Adrenal gland (tissue), 12 donors: ENCODE data around the gene C19orf53. TPM values are rescaled to one million over a fixed set of nuclear protein-coding genes. Genes with fewer than 3 reads are reported as not detected.

Experiments used
- DNase-seq, 7 donors: peaks; one replicate each; pipeline ENCODE4 v3.0.0-alpha.2; 2019 to 2020
- H3K27ac ChIP-seq, 5 donors: fragments of 200-600 bp; sonication (generic) in 4 of 5; 1 replicate in 3 of 5; 2 replicates in 2 of 5; pipeline versions ENCODE4 v1.5.1 to v1.8.0; 2016 to 2020; ENCODE audit warnings: mild to moderate bottlenecking in 1 of 5
- H3K27me3 ChIP-seq: fragments of 200-600 bp; 2 replicates; pipeline ENCODE4 v1.8.0; 2021
- H3K36me3 ChIP-seq, 2 donors: fragments of 200-600 bp; replicated peaks in 1 of 2; 1 replicate in 1 of 2; 2 replicates in 1 of 2; pipeline versions ENCODE4 v1.5.1 to v1.8.0; 2018 to 2022
- H3K4me1 ChIP-seq, 2 donors: fragments of 200-600 bp; replicated peaks in 1 of 2; 1 replicate in 1 of 2; 2 replicates in 1 of 2; pipeline versions ENCODE4 v1.5.1 to v1.8.0; 2018 to 2021
- H3K4me3 ChIP-seq, 4 donors: fragments of 200-600 bp; sonication (generic) in 3 of 4; one replicate each; pipeline ENCODE4 v1.5.1; 2016 to 2018
- H3K9me3 ChIP-seq, 3 donors: fragments of 200-600 bp; sonication (generic) in 1 of 3; replicated peaks in 1 of 3; 1 replicate in 2 of 3; 2 replicates in 1 of 3; pipeline versions ENCODE4 v1.5.1 to v1.8.0; 2016 to 2021
- CTCF ChIP-seq, 6 experiments: fragments of 450-650 bp in 4 of 6; fragments of 200-600 bp in 2 of 6; sonication (generic) in 1 of 6; IDR thresholded peaks; 1 replicate in 5 of 6; 2 replicates in 1 of 6; pipeline versions ENCODE4 v1.5.1 to v1.8.0; 2016 to 2021; ENCODE audit warnings: antibody characterized with exemption in 6 of 6, mild to moderate bottlenecking in 2 of 6, moderate library complexity in 1 of 6
- POLR2A ChIP-seq, 2 donors: fragments of 450-650 bp; IDR thresholded peaks; one replicate each; pipeline ENCODE4 v1.6.1; 2017; ENCODE audit warnings: antibody characterized with exemption in 2 of 2, mild to moderate bottlenecking in 2 of 2, moderate library complexity in 1 of 2
- WGBS, 4 donors: extraction: QIAGEN DNeasy Blood & Tissue Kit in 2 of 4; methylation state at CpG; one replicate each; pipeline versions ENCODE4 v1.1.5 to v1.1.7; 2013 to 2017; 5-methylcytosine and 5-hydroxymethylcytosine counted together
- intact Hi-C, 2 donors: fragments of 100-400 bp; cut with DNase I; formaldehyde crosslinking; loops; one replicate each; pipeline versions ENCODE4 v1.14.1 to v1.15.0; 2022 to 2023
- polyA plus RNA-seq, 3 donors: library from polyadenylated mRNA; stranded (reverse); fragments of 200-250 nt in 2 of 3; fragments of 350-450 nt in 1 of 3; fragmentation: Illumina TruSeq in 1 of 3; extraction: RNeasy Lipid Tissue Mini Kit (QIAGEN cat#74804) in 1 of 3; gene quantifications; one replicate each; pipeline ENCODE4 v1.2.3, GENCODE V29; 2013 to 2014
- total RNA-seq, 9 donors: library from RNA; depleted of rRNA in 4 of 9; stranded (reverse); fragments of >200 nt in 4 of 9; fragments of 120-200 nt in 1 of 9; fragmentation: NEBNext Ultra II Directional in 1 of 9; extraction: Animal tissue kit (Norgen Biotek cat#: 25700) in 1 of 9; gene quantifications; one replicate each; pipeline versions ENCODE4 v1.1.0 to v1.2.4, GENCODE V29; 2013 to 2023
- donor health status: healthy with polysubstance abuse.
- donor health status: Bipolar disorder and iron deficiency.
- donor health status: DM: yes; HTN: yes; CAD: no.
- donor health status: DM: no; HTN: no; CAD: no.
- donor health status: DM: no; HTN: no; CAD: no.
- donor health status: DM: yes; HTN: yes; CAD: no.

The C19orf53 gene
- total and polyA plus RNA-seq, 12 donors, result 95.8 to 459 (median 166) TPM

GRCh38 chr19:13817018-13817614, 42.9 kb downstream of the C19orf53 start:
- no peak for DNase-seq
- Histone ChIP-seq H3K27ac (no peak overlapping the region), H3K4me1 (peaks cover 0 to 5% of the 10 kb centered on the region in 2 donors), H3K27me3 (no peaks in the 10 kb centered on the region), H3K9me3 (no peaks in the 10 kb centered on the region), H3K36me3 (no peaks in the 10 kb centered on the region), H3K4me3 (no peak overlapping the region)
- intact Hi-C loops, result no loop called here
- WGBS, 4 donors, result 63 to 96% (median 77%) methylated on average over 4 to 11 of the region's 11 CpGs
- TF ChIP-seq POLR2A (IDR thresholded peaks at IDR 0.05) (no peak), CTCF (IDR thresholded peaks at IDR 0.05) (no peak)

GRCh38 chr19:13817615-13818371, 43.5 kb downstream of the C19orf53 start:
- 57 to 81% (median 68%) methylated on average over 7 to 35 of the region's 35 CpGs for WGBS, 4 donors
- no peaks in the 10 kb centered on the region for H3K36me3 ChIP-seq
- H3K27ac ChIP-seq, result no peak overlapping the region
- TF ChIP-seq CTCF (IDR thresholded peaks at IDR 0.05), result no peak
- no peak for TF ChIP-seq POLR2A (IDR thresholded peaks at IDR 0.05)
- peak in 1 of 7 donors; percentile 61 for DNase-seq
- no peaks in the 10 kb centered on the region for H3K9me3 ChIP-seq
- intact Hi-C loops, result no loop called here
- peaks cover 0 to 5% of the 10 kb centered on the region in 2 donors for H3K4me1 ChIP-seq
- no peaks in the 10 kb centered on the region for H3K27me3 ChIP-seq
- no peak overlapping the region for H3K4me3 ChIP-seq

- TF ChIP-seq POLR2A (IDR thresholded peaks at IDR 0.05) (no peak), CTCF (IDR thresholded peaks at IDR 0.05) (no peak)
- intact Hi-C loops, result no loop called here
- no peak for DNase-seq
- 95 to 100% (median 97%) methylated on average over 7 to 11 of the region's 11 CpGs for WGBS, 4 donors
- Histone ChIP-seq H3K4me3 (no peak overlapping the region), H3K4me1 (peaks cover 0 to 5% of the 10 kb centered on the region in 2 donors), H3K27ac (no peak overlapping the region), H3K9me3 (no peaks in the 10 kb centered on the region), H3K36me3 (no peaks in the 10 kb centered on the region), H3K27me3 (no peaks in the 10 kb centered on the region)
Observed at GRCh38 chr19:13819238-13819637, 45.0 kb downstream of the C19orf53 start.

- H3K36me3 ChIP-seq, result no peaks in the 10 kb centered on the region
- intact Hi-C loops, result no loop called here
- no peak for TF ChIP-seq CTCF (IDR thresholded peaks at IDR 0.05)
- TF ChIP-seq POLR2A (IDR thresholded peaks at IDR 0.05), result no peak
- no peaks in the 10 kb centered on the region for H3K27me3 ChIP-seq
- peaks cover 0 to 5% of the 10 kb centered on the region in 2 donors for H3K4me1 ChIP-seq
- peak overlapping the region in 2 of 5 donors; percentile 7 to 77 for H3K27ac ChIP-seq
- H3K9me3 ChIP-seq, result no peaks in the 10 kb centered on the region
- DNase-seq, result no peak
- 92 to 100% (median 96%) methylated on average over 2 of the region's 2 CpGs for WGBS, 4 donors
- no peak overlapping the region for H3K4me3 ChIP-seq
Observed at GRCh38 chr19:13821292-13821691, 47.0 kb downstream of the C19orf53 start.
